Skeletal muscle tissue (tissue), 1 donor: Measurements from ENCODE around the gene ALKBH3. TPM values are rescaled to one million over a fixed set of nuclear protein-coding genes. Genes with fewer than 3 reads are reported as not detected.

Experiments used
- total RNA-seq: library from RNA; depleted of rRNA; stranded (reverse); fragments of >200 nt; gene quantifications from one replicate; pipeline ENCODE4 v1.2.3, GENCODE V29; 2014

The ALKBH3 gene
- total RNA-seq, 1 donor from 2014 or later = 25.6 TPM

Other genes with a start within 250 kb of the ALKBH3 start
- gene HSD17B12, start 200.1 kb upstream of the ALKBH3 start, total RNA-seq = 40.7 TPM
- 17.2 TPM for gene C11orf96, start 61.8 kb downstream of the ALKBH3 start, total RNA-seq
- gene ACCSL, start 167.2 kb downstream of the ALKBH3 start, total RNA-seq = not detected
- 20.9 TPM for gene ACCS, start 185.4 kb downstream of the ALKBH3 start, total RNA-seq
- 106 TPM for gene EXT2, start 214.8 kb downstream of the ALKBH3 start, total RNA-seq